ENCODE results near the gene DGKG. TPM values are rescaled to one million over a fixed set of nuclear protein-coding genes. Genes with fewer than 3 reads are reported as not detected.

Gene DGKG
- total and polyA plus RNA-seq, 10 of the 15 experiments (the other 5 are each of a cell fraction or from before 2014, with no cell fraction given), result 0.39 to 6.2 (median 4.7) TPM

GRCh38 chr3:186330772-186331460 is 31.1 kb downstream of the DGKG start (continued):
- no peak for TF ChIP-seq NFYA (IDR thresholded peaks at IDR 0.05; ENCODE audit: borderline replicate concordance, low read depth, low read length)
- TF ChIP-seq MEF2A (IDR thresholded peaks at IDR 0.05; ENCODE audit: insufficient read depth, low read depth, low read length), result 0 out of 2 replicates have a peak, but pooled peaks have one; percentile 57
- peak; percentile 17; the same call in 1 of the 2 replicates for TF ChIP-seq ATF7 (IDR thresholded peaks at IDR 0.05; ENCODE audit: low read depth)
- TF ChIP-seq KAT2A (conservative IDR thresholded peaks at IDR 0.05; ENCODE audit: control insufficient read depth, low read depth, low read length), result no peak
- peak; percentile 96 for TF ChIP-seq RUNX3 (IDR thresholded peaks at IDR 0.05; ENCODE audit: low read length)
- no peak for TF ChIP-seq NRF1 (conservative IDR thresholded peaks at IDR 0.05; ENCODE audit: low read depth, low read length)
- no peak for TF ChIP-seq ZBTB33 (IDR thresholded peaks at IDR 0.05)
- peak; percentile 83 for TF ChIP-seq JUNB (IDR thresholded peaks at IDR 0.05)
- peak; percentile 73 for TF ChIP-seq BCL11A (IDR thresholded peaks at IDR 0.05; ENCODE audit: low read depth, low read length)
- no peak for TF ChIP-seq HDAC6 (IDR thresholded peaks at IDR 0.05; ENCODE audit: unreplicated experiment)
- peak; percentile 62 for TF ChIP-seq BCL3 (IDR thresholded peaks at IDR 0.05; ENCODE audit: borderline replicate concordance, insufficient read depth, low read depth, low read length, poor library complexity, severe bottlenecking)
- TF ChIP-seq ZSCAN29 (IDR thresholded peaks at IDR 0.05), result no peak
- TF ChIP-seq FOXM1 (IDR thresholded peaks at IDR 0.05; ENCODE audit: low read depth, low read length), result peak; percentile 60; the same call in 1 of the 2 replicates
